Loucy (cell line): ENCODE results near the gene CDKN1A.

Experiments
- H2AFZ ChIP-seq: fragments of 200-600 bp; sonication (generic); 2 replicates; pipeline ENCODE4 v1.6.0; 2016; ENCODE audit warnings: antibody characterized with exemption, mild to moderate bottlenecking, low read length, moderate library complexity
- H3F3A ChIP-seq: fragments of 200-600 bp; 2 replicates; pipeline ENCODE4 v1.6.0; 2016; ENCODE audit warnings: antibody characterized with exemption, low read depth, mild to moderate bottlenecking
- H3K27me3 ChIP-seq: fragments of 200-600 bp; sonication (generic); 2 replicates; pipeline ENCODE4 v1.6.1; 2014; ENCODE audit warnings: low read length, mild to moderate bottlenecking; ENCODE audit not compliant: insufficient read depth, poor library complexity, severe bottlenecking
- H3K36me3 ChIP-seq: fragments of 200-600 bp; sonication (generic); 2 replicates; pipeline ENCODE4 v1.6.1; 2016; ENCODE audit warnings: low read length; ENCODE audit not compliant: insufficient read depth
- H3K4me1 ChIP-seq: fragments of 200-600 bp; sonication (generic); 2 replicates; pipeline ENCODE4 v1.5.1; 2014; ENCODE audit warnings: low read length, mild to moderate bottlenecking; ENCODE audit not compliant: insufficient read depth, poor library complexity, severe bottlenecking
- H3K4me2 ChIP-seq: fragments of 200-600 bp; sonication (generic); 2 replicates; pipeline ENCODE4 v1.6.0; 2014; ENCODE audit warnings: antibody characterized with exemption, low read length, low read depth, mild to moderate bottlenecking; ENCODE audit not compliant: poor library complexity, severe bottlenecking
- H3K4me3 ChIP-seq: fragments of 200-600 bp; sonication (generic); 2 replicates; pipeline ENCODE4 v1.5.1; 2014; ENCODE audit warnings: low read length, mild to moderate bottlenecking, mixed read lengths; ENCODE audit not compliant: poor library complexity, severe bottlenecking
- H3K79me2 ChIP-seq: fragments of 200-600 bp; sonication (generic); 2 replicates; pipeline ENCODE4 v1.6.1; 2014; ENCODE audit warnings: low read length; ENCODE audit not compliant: insufficient read depth
- H3K9ac ChIP-seq: fragments of 200-600 bp; sonication (generic); 2 replicates; pipeline ENCODE4 v1.6.0; 2014; ENCODE audit warnings: mild to moderate bottlenecking, low read depth, low read length, moderate library complexity; ENCODE audit not compliant: poor library complexity, severe bottlenecking
- H3K9me2 ChIP-seq: fragments of 200-600 bp; sonication (generic); replicated peaks from 2 replicates; pipeline ENCODE4 v1.6.1; 2016; ENCODE audit warnings: low read depth, low read length, mixed read lengths
- H3K9me3 ChIP-seq: fragments of 200-600 bp; sonication (generic); 2 replicates; pipeline ENCODE4 v1.6.1; 2014; ENCODE audit warnings: mild to moderate bottlenecking, antibody characterized with exemption, low read length, low read depth; ENCODE audit not compliant: insufficient read depth
- H4K20me1 ChIP-seq: fragments of 200-600 bp; sonication (generic); 2 replicates; pipeline ENCODE4 v1.6.0; 2014; ENCODE audit warnings: antibody characterized with exemption, low read length, mild to moderate bottlenecking; ENCODE audit not compliant: insufficient read depth, poor library complexity, severe bottlenecking
- CTCF ChIP-seq: fragments of 200-600 bp; sonication (generic); conservative IDR thresholded peaks from 2 replicates; pipeline ENCODE4 v1.5.1; 2014; ENCODE audit warnings: mild to moderate bottlenecking, antibody characterized with exemption, low read length
- EZH2phosphoT487 ChIP-seq: fragments of 200-600 bp; IDR thresholded peaks from 2 replicates; pipeline ENCODE4 v1.6.1; 2018; ENCODE audit warnings: antibody characterized with exemption, mild to moderate bottlenecking, moderate library complexity, borderline replicate concordance

Gene CDKN1A

GRCh38 chr6:36665180-36665579, 13.3 kb upstream of the CDKN1A start:
- H3K4me1 ChIP-seq = no peaks in the 10 kb centered on the region
- H3K9me3 ChIP-seq = no peaks in the 10 kb centered on the region
- no peaks in the 10 kb centered on the region for H4K20me1 ChIP-seq
- no peaks in the 10 kb centered on the region for H3F3A ChIP-seq
- TF ChIP-seq CTCF (no peak), EZH2phosphoT487 (no peak)
- H3K27me3 ChIP-seq = no peaks in the 10 kb centered on the region
- H3K4me3 ChIP-seq = no peak overlapping the region
- H3K4me2 ChIP-seq = no peak overlapping the region
- H2AFZ ChIP-seq = no peak overlapping the region
- H3K9ac ChIP-seq = no peak overlapping the region
- H3K9me2 ChIP-seq = no peaks in the 10 kb centered on the region
- H3K36me3 ChIP-seq = no peaks in the 10 kb centered on the region
- H3K79me2 ChIP-seq = no peaks in the 10 kb centered on the region

- no peaks in the 10 kb centered on the region for H3K27me3 ChIP-seq
- no peak overlapping the region for H3K4me2 ChIP-seq
- H3K9ac ChIP-seq = no peak overlapping the region
- no peak overlapping the region for H3K4me3 ChIP-seq
- H3K36me3 ChIP-seq = no peaks in the 10 kb centered on the region
- H3F3A ChIP-seq = no peaks in the 10 kb centered on the region
- no peaks in the 10 kb centered on the region for H3K9me2 ChIP-seq
- no peak overlapping the region for H2AFZ ChIP-seq
- H3K79me2 ChIP-seq = no peaks in the 10 kb centered on the region
- H4K20me1 ChIP-seq = no peaks in the 10 kb centered on the region
- no peaks in the 10 kb centered on the region for H3K4me1 ChIP-seq
- H3K9me3 ChIP-seq = no peaks in the 10 kb centered on the region
- TF ChIP-seq CTCF (no peak), EZH2phosphoT487 (no peak)
Observed at GRCh38 chr6:36666287-36666686, 12.2 kb upstream of the CDKN1A start.

- Histone ChIP-seq H3K9me2 (no peaks in the 10 kb centered on the region), H3K4me2 (no peak overlapping the region), H3K79me2 (no peaks in the 10 kb centered on the region), H3K9me3 (no peaks in the 10 kb centered on the region), H3K36me3 (no peaks in the 10 kb centered on the region), H3K9ac (peak overlapping the region; percentile 7), H2AFZ (no peak overlapping the region), H3K4me1 (no peaks in the 10 kb centered on the region), H4K20me1 (no peaks in the 10 kb centered on the region), H3K4me3 (no peak overlapping the region), H3K27me3 (no peaks in the 10 kb centered on the region), H3F3A (no peaks in the 10 kb centered on the region)
- TF ChIP-seq CTCF = no peak
- TF ChIP-seq EZH2phosphoT487 = no peak
Observed at GRCh38 chr6:36666826-36667591, 11.5 kb upstream of the CDKN1A start.
